ENCODE measurements around the gene SPATS2.

DNA sequence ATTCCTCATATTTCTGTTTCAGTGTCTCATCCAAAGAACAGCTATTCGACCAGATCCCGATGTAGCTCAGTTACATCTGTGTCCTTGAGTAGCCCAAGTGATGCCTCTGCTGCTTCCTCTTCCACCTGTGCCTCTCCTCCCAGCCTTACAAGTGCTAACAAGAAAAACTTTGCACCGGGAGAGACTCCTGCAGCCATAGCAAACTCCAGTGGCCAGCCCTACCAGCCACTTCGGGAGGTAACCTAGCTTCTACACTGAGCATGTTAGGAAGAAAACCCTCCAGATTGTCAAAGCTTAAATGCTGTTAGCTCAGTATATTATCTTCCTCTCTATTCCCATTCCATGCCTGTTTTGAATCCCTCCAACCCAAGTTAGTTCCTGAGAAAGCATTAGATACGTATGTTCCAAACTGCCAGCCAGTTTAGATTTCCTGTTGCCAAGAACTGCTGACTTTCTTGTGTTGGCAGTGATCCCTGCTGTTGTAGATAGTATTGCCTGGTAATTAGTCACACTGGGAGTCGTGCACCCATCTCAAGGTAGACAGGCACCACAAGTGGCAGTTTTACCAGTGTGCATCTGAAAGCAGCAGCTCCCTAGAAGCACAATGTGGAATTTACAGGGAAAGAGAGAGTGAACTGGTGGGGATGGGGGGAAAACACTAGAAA, 157.5 kb downstream of the SPATS2 start:
- TF ChIP-seq EGR1 (IDR thresholded peaks at IDR 0.05), result no peak
- no peak for TF ChIP-seq YY1 (IDR thresholded peaks at IDR 0.05; ENCODE audit: low read depth)
- TF ChIP-seq, protein P1, sequence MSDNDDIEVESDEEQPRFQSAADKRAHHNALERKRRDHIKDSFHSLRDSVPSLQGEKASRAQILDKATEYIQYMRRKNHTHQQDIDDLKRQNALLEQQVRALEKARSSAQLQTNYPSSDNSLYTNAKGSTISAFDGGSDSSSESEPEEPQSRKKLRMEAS (IDR thresholded peaks at IDR 0.05), result no peak
- TF ChIP-seq, protein P2, sequence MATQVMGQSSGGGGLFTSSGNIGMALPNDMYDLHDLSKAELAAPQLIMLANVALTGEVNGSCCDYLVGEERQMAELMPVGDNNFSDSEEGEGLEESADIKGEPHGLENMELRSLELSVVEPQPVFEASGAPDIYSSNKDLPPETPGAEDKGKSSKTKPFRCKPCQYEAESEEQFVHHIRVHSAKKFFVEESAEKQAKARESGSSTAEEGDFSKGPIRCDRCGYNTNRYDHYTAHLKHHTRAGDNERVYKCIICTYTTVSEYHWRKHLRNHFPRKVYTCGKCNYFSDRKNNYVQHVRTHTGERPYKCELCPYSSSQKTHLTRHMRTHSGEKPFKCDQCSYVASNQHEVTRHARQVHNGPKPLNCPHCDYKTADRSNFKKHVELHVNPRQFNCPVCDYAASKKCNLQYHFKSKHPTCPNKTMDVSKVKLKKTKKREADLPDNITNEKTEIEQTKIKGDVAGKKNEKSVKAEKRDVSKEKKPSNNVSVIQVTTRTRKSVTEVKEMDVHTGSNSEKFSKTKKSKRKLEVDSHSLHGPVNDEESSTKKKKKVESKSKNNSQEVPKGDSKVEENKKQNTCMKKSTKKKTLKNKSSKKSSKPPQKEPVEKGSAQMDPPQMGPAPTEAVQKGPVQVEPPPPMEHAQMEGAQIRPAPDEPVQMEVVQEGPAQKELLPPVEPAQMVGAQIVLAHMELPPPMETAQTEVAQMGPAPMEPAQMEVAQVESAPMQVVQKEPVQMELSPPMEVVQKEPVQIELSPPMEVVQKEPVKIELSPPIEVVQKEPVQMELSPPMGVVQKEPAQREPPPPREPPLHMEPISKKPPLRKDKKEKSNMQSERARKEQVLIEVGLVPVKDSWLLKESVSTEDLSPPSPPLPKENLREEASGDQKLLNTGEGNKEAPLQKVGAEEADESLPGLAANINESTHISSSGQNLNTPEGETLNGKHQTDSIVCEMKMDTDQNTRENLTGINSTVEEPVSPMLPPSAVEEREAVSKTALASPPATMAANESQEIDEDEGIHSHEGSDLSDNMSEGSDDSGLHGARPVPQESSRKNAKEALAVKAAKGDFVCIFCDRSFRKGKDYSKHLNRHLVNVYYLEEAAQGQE (IDR thresholded peaks at IDR 0.05; ENCODE audit: low read depth), result no peak
- no peak for TF ChIP-seq FOXM1 (IDR thresholded peaks at IDR 0.05; ENCODE audit: borderline replicate concordance, low read depth)
- TF ChIP-seq TAF1 (IDR thresholded peaks at IDR 0.05; ENCODE audit: low read depth), result no peak
- no peak for TF ChIP-seq CEBPB (IDR thresholded peaks at IDR 0.05)
- TF ChIP-seq EP300 (IDR thresholded peaks at IDR 0.05; ENCODE audit: borderline replicate concordance), result no peak
- no peak for TF ChIP-seq TEAD4 (IDR thresholded peaks at IDR 0.05)
- no peak for TF ChIP-seq ZBTB7A (IDR thresholded peaks at IDR 0.05; ENCODE audit: low read depth)
- no peak for TF ChIP-seq CREB1 (IDR thresholded peaks at IDR 0.05; ENCODE audit: low read depth)
- TF ChIP-seq, protein P3, sequence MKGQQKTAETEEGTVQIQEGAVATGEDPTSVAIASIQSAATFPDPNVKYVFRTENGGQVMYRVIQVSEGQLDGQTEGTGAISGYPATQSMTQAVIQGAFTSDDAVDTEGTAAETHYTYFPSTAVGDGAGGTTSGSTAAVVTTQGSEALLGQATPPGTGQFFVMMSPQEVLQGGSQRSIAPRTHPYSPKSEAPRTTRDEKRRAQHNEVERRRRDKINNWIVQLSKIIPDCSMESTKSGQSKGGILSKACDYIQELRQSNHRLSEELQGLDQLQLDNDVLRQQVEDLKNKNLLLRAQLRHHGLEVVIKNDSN (IDR thresholded peaks at IDR 0.05), result no peak

Measured in Ishikawa (cell line).